ENCODE results near the gene FUOM.

DNA sequence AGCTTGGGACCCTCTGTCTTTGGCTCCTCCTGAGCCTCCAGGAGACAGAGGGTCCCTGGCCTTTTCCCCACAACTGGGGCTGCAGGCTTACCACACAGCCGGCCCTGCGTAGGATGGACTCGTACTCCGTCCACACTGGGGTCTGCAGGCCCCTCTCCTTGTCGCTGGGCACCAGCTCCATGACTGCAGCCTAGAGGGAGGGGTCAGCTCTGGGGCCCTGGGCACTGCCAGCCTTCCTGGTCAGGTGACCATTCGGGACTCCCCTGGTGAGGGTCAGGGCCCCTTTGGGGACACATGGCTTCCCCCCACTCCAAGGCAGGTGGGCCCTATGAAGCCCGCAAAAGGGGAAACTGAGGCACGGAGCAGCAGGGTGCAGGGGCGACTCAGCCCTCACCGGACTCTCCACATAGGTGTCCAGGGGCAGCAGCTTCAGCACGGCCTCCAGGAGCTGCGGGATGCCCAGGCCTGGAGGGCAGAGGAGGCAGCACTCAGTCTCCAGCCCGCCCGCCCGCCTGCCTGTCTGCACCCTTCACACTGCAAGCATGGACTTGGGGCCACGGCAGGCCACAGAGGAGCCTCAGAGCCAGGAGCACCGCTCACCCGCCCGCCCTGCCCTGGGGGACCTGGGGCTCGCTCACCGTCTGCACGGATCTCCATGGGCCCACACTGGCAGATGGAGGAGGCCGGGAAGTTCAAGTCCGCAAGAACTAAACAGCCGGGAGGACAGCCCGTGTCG, 1.1 kb downstream of the FUOM start:
- TF ChIP-seq EP300 (conservative IDR thresholded peaks at IDR 0.05; ENCODE audit: poor library complexity, severe bottlenecking) = no peak
- TF ChIP-seq, protein P1, sequence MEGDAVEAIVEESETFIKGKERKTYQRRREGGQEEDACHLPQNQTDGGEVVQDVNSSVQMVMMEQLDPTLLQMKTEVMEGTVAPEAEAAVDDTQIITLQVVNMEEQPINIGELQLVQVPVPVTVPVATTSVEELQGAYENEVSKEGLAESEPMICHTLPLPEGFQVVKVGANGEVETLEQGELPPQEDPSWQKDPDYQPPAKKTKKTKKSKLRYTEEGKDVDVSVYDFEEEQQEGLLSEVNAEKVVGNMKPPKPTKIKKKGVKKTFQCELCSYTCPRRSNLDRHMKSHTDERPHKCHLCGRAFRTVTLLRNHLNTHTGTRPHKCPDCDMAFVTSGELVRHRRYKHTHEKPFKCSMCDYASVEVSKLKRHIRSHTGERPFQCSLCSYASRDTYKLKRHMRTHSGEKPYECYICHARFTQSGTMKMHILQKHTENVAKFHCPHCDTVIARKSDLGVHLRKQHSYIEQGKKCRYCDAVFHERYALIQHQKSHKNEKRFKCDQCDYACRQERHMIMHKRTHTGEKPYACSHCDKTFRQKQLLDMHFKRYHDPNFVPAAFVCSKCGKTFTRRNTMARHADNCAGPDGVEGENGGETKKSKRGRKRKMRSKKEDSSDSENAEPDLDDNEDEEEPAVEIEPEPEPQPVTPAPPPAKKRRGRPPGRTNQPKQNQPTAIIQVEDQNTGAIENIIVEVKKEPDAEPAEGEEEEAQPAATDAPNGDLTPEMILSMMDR (IDR thresholded peaks at IDR 0.05; ENCODE audit: poor library complexity, severe bottlenecking) = no peak

All from neural cell (in vitro differentiated cells).